ENCODE results near the gene CALML4.

DNA sequence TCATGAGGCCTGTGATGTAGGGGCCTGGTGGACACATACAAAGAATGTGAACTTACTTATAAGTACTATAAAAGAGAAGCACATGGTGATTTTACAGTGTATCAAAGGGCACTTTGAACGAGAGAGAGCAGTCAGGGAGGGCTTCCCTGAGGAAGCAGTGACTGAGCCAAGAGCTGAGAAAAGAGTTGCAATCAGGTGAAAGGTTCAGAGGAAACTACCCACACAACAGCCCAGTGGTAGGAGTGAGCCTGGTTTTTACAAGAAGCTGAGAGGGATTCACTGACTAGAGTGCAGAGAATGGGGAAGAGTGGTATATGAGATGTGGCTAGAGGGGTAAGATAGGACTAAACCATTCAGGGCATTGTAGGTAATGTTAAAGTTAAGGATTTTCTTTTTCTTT, 57.1 kb downstream of the CALML4 start:
- TF ChIP-seq, protein P1, sequence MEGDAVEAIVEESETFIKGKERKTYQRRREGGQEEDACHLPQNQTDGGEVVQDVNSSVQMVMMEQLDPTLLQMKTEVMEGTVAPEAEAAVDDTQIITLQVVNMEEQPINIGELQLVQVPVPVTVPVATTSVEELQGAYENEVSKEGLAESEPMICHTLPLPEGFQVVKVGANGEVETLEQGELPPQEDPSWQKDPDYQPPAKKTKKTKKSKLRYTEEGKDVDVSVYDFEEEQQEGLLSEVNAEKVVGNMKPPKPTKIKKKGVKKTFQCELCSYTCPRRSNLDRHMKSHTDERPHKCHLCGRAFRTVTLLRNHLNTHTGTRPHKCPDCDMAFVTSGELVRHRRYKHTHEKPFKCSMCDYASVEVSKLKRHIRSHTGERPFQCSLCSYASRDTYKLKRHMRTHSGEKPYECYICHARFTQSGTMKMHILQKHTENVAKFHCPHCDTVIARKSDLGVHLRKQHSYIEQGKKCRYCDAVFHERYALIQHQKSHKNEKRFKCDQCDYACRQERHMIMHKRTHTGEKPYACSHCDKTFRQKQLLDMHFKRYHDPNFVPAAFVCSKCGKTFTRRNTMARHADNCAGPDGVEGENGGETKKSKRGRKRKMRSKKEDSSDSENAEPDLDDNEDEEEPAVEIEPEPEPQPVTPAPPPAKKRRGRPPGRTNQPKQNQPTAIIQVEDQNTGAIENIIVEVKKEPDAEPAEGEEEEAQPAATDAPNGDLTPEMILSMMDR (IDR thresholded peaks at IDR 0.05): no peak
- TF ChIP-seq POLR2A (IDR thresholded peaks at IDR 0.05): no peak
